HEK293 (cell line): ENCODE results near the gene GCSAM.

Experiments used
- CTCF ChIA-PET: fragments of 350-600 bp; formaldehyde crosslinking; extraction: SDS; loops from one replicate; lab custom pipeline; 2021; ENCODE audit warnings: antibody characterized with exemption; lab: Yijun Ruan, JAX
- POLR2A ChIA-PET: fragments of 300-600 bp; formaldehyde crosslinking; extraction: SDS; loops from one replicate; lab custom pipeline; 2020; ENCODE audit warnings: antibody characterized with exemption, inconsistent platforms; lab: Yijun Ruan, JAX
- H3K27ac ChIP-seq: fragments of 200-500 bp; sonication (Bioruptor generic); 2 replicates; pipeline ENCODE4 v1.5.1; 2014; ENCODE audit warnings: low read depth, low read length, control low read depth, inconsistent platforms; ENCODE audit errors: extremely low read depth
- H3K36me3 ChIP-seq, 2 experiments: fragments of 200-500 bp in 1 of 2; sonication (Bioruptor generic) in 1 of 2; 1 replicate in 1 of 2; 2 replicates in 1 of 2; pipeline ENCODE4 v1.5.1; 2014 to 2017; ENCODE audit warnings: inconsistent platforms in 2 of 2, low read length in 2 of 2; ENCODE audit not compliant: control insufficient read depth in 2 of 2, insufficient read depth in 1 of 2
- H3K4me1 ChIP-seq: fragments of 200-500 bp; sonication (Bioruptor generic); 2 replicates; pipeline ENCODE4 v1.5.1; 2014; ENCODE audit warnings: mild to moderate bottlenecking, low read length, inconsistent platforms; ENCODE audit not compliant: control insufficient read depth, insufficient read depth
- H3K4me3 ChIP-seq: 2 replicates; pipeline ENCODE4 v1.5.1; 2011; ENCODE audit warnings: low read depth, mild to moderate bottlenecking, control low read depth, low read length, moderate library complexity
- H3K9me3 ChIP-seq: fragments of 200-500 bp; sonication (Bioruptor generic); 2 replicates; pipeline ENCODE4 v1.5.1; 2014; ENCODE audit warnings: low read depth, low read length, inconsistent platforms; ENCODE audit not compliant: control insufficient read depth, insufficient read depth
- EGR2 ChIP-seq: fragments of 450-650 bp; formaldehyde crosslinking; IDR thresholded peaks from 2 replicates; pipeline ENCODE4 v1.5.1; 2016; ENCODE audit warnings: low read depth, missing biosample characterization, missing genetic modification characterization
- HOXA7 ChIP-seq: sonication (generic); formaldehyde crosslinking; IDR thresholded peaks from 2 replicates; pipeline ENCODE4 v1.8.1; 2022; ENCODE audit warnings: missing genetic modification reagents, borderline replicate concordance
- KLF1 ChIP-seq: fragments of 450-650 bp; formaldehyde crosslinking; IDR thresholded peaks from 2 replicates; pipeline ENCODE4 v1.5.1; 2016; ENCODE audit warnings: missing biosample characterization, missing genetic modification characterization
- KLF10 ChIP-seq: fragments of 450-650 bp; IDR thresholded peaks from 2 replicates; pipeline ENCODE4 v1.5.1; 2018; ENCODE audit warnings: missing biosample characterization, mild to moderate bottlenecking, missing genetic modification characterization
- KLF8 ChIP-seq: fragments of 450-650 bp; formaldehyde crosslinking; IDR thresholded peaks from 2 replicates; pipeline ENCODE4 v1.5.1; 2016; ENCODE audit warnings: missing biosample characterization, missing genetic modification characterization
- OSR2 ChIP-seq: fragments of 450-650 bp; formaldehyde crosslinking; IDR thresholded peaks from 2 replicates; pipeline ENCODE4 v1.5.1; 2016; ENCODE audit warnings: missing biosample characterization, missing genetic modification characterization
- ZBTB17 ChIP-seq: fragments of 450-650 bp; formaldehyde crosslinking; IDR thresholded peaks from 2 replicates; pipeline ENCODE4 v1.5.1; 2016; ENCODE audit warnings: missing biosample characterization, missing genetic modification characterization
- ZBTB48 ChIP-seq: fragments of 450-650 bp; formaldehyde crosslinking; IDR thresholded peaks from 2 replicates; pipeline ENCODE4 v1.5.1; 2016; ENCODE audit warnings: missing biosample characterization, missing genetic modification characterization
- ZNF121 ChIP-seq: fragments of 450-650 bp; formaldehyde crosslinking; IDR thresholded peaks from 2 replicates; pipeline ENCODE4 v1.5.1; 2016; ENCODE audit warnings: missing biosample characterization, missing genetic modification characterization
- ZNF133 ChIP-seq: fragments of 450-650 bp; formaldehyde crosslinking; IDR thresholded peaks from 2 replicates; pipeline ENCODE4 v1.5.1; 2016; ENCODE audit warnings: missing biosample characterization, missing genetic modification characterization
- ZNF155 ChIP-seq: fragments of 450-650 bp; formaldehyde crosslinking; IDR thresholded peaks from 2 replicates; pipeline ENCODE4 v1.5.1; 2016; ENCODE audit warnings: missing biosample characterization, missing genetic modification characterization
- ZNF202 ChIP-seq: fragments of 450-650 bp; formaldehyde crosslinking; IDR thresholded peaks from 2 replicates; pipeline ENCODE4 v1.5.1; 2016; ENCODE audit warnings: missing biosample characterization, missing genetic modification characterization, borderline replicate concordance
- ZNF223 ChIP-seq: fragments of 450-650 bp; formaldehyde crosslinking; IDR thresholded peaks from 2 replicates; pipeline ENCODE4 v1.5.1; 2016; ENCODE audit warnings: missing biosample characterization, missing genetic modification characterization
- ZNF248 ChIP-seq: fragments of 450-650 bp; formaldehyde crosslinking; IDR thresholded peaks from 2 replicates; pipeline ENCODE4 v1.5.1; 2017; ENCODE audit warnings: missing biosample characterization, missing genetic modification characterization
- ZNF311 ChIP-seq: fragments of 450-650 bp; formaldehyde crosslinking; IDR thresholded peaks from 2 replicates; pipeline ENCODE4 v1.5.1; 2017; ENCODE audit warnings: missing biosample characterization, missing genetic modification characterization, borderline replicate concordance
- ZNF341 ChIP-seq: fragments of 450-650 bp; formaldehyde crosslinking; IDR thresholded peaks from 2 replicates; pipeline ENCODE4; 2016; ENCODE audit warnings: low read depth, missing biosample characterization, missing genetic modification characterization
- ZNF473 ChIP-seq: fragments of 450-650 bp; formaldehyde crosslinking; IDR thresholded peaks from 2 replicates; pipeline ENCODE4 v1.5.1; 2017; ENCODE audit warnings: missing biosample characterization, missing genetic modification characterization
- ZNF529 ChIP-seq: fragments of 450-650 bp; formaldehyde crosslinking; IDR thresholded peaks from 2 replicates; pipeline ENCODE4 v1.5.1; 2017; ENCODE audit warnings: missing genetic modification characterization, missing biosample characterization; ENCODE audit not compliant: insufficient replicate concordance
- ZNF548 ChIP-seq: fragments of 450-650 bp; formaldehyde crosslinking; IDR thresholded peaks from 2 replicates; pipeline ENCODE4 v1.5.1; 2016; ENCODE audit warnings: missing biosample characterization, missing genetic modification characterization
- ZNF560 ChIP-seq: fragments of 450-650 bp; formaldehyde crosslinking; IDR thresholded peaks from 2 replicates; pipeline ENCODE4 v1.5.1; 2017; ENCODE audit warnings: missing biosample characterization, missing genetic modification characterization, borderline replicate concordance
- ZNF571 ChIP-seq: fragments of 450-650 bp; formaldehyde crosslinking; IDR thresholded peaks from 2 replicates; pipeline ENCODE4 v1.5.0; 2017; ENCODE audit warnings: missing biosample characterization, missing genetic modification characterization
- ZNF596 ChIP-seq: fragments of 450-650 bp; IDR thresholded peaks from 2 replicates; pipeline ENCODE4 v1.5.0; 2018; ENCODE audit warnings: missing biosample characterization, mild to moderate bottlenecking, missing genetic modification characterization, moderate library complexity
- ZNF623 ChIP-seq: fragments of 450-650 bp; formaldehyde crosslinking; IDR thresholded peaks from 2 replicates; pipeline ENCODE4 v1.5.1; 2016; ENCODE audit warnings: missing biosample characterization, missing genetic modification characterization
- ZNF629 ChIP-seq: fragments of 450-650 bp; formaldehyde crosslinking; IDR thresholded peaks from 2 replicates; pipeline ENCODE4 v1.5.1; 2017; ENCODE audit warnings: missing biosample characterization, missing genetic modification characterization
- ZNF707 ChIP-seq: fragments of 450-650 bp; formaldehyde crosslinking; IDR thresholded peaks from 2 replicates; pipeline ENCODE4 v1.5.1; 2016; ENCODE audit warnings: missing biosample characterization, missing genetic modification characterization
- ZSCAN30 ChIP-seq: fragments of 450-650 bp; IDR thresholded peaks from 2 replicates; pipeline ENCODE4 v1.5.1; 2018; ENCODE audit warnings: missing biosample characterization, mild to moderate bottlenecking, missing genetic modification characterization, moderate library complexity
- ZXDB ChIP-seq: fragments of 450-650 bp; formaldehyde crosslinking; IDR thresholded peaks from 2 replicates; pipeline ENCODE4 v1.5.1; 2016; ENCODE audit warnings: missing biosample characterization, missing genetic modification characterization
- TF ChIP-seq, protein P1 (sequence below): fragments of 450-650 bp; formaldehyde crosslinking; IDR thresholded peaks from 2 replicates; pipeline ENCODE4 v1.5.1; 2016; ENCODE audit warnings: missing biosample characterization, missing genetic modification characterization, borderline replicate concordance
- TF ChIP-seq, protein P2 (sequence below): fragments of 450-650 bp; formaldehyde crosslinking; IDR thresholded peaks from 2 replicates; pipeline ENCODE4 v1.5.0; 2017; ENCODE audit warnings: missing biosample characterization, missing genetic modification characterization, borderline replicate concordance
- TF ChIP-seq, protein P3 (sequence below): fragments of 450-650 bp; formaldehyde crosslinking; IDR thresholded peaks from 2 replicates; pipeline ENCODE4 v1.5.1; 2016; ENCODE audit warnings: missing biosample characterization, missing genetic modification characterization

The GCSAM gene

DNA sequence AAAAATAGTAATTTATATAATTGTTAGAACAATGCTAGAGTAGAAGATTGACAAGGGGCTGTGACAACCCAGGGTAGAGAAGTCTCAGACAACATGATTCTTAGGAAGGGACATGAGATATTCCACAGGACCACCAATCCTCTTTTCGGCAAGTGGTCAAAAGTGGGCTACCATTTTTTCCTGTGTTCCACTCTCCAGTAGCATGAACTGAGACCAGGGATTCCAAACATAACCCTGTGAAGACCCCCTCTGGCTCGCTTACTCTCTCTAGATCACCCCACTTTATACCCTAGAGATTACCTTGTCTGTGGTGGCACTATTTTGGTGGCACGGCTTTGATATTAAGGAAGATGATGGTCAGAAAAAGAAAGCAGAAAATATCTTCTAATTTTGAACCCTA, 960 bp downstream of the GCSAM start:
- peaks cover 0 to 15% of the 10 kb centered on the region in 2 experiments; a peak in 1 of 3 replicates for H3K36me3 ChIP-seq
- TF ChIP-seq, protein P1, sequence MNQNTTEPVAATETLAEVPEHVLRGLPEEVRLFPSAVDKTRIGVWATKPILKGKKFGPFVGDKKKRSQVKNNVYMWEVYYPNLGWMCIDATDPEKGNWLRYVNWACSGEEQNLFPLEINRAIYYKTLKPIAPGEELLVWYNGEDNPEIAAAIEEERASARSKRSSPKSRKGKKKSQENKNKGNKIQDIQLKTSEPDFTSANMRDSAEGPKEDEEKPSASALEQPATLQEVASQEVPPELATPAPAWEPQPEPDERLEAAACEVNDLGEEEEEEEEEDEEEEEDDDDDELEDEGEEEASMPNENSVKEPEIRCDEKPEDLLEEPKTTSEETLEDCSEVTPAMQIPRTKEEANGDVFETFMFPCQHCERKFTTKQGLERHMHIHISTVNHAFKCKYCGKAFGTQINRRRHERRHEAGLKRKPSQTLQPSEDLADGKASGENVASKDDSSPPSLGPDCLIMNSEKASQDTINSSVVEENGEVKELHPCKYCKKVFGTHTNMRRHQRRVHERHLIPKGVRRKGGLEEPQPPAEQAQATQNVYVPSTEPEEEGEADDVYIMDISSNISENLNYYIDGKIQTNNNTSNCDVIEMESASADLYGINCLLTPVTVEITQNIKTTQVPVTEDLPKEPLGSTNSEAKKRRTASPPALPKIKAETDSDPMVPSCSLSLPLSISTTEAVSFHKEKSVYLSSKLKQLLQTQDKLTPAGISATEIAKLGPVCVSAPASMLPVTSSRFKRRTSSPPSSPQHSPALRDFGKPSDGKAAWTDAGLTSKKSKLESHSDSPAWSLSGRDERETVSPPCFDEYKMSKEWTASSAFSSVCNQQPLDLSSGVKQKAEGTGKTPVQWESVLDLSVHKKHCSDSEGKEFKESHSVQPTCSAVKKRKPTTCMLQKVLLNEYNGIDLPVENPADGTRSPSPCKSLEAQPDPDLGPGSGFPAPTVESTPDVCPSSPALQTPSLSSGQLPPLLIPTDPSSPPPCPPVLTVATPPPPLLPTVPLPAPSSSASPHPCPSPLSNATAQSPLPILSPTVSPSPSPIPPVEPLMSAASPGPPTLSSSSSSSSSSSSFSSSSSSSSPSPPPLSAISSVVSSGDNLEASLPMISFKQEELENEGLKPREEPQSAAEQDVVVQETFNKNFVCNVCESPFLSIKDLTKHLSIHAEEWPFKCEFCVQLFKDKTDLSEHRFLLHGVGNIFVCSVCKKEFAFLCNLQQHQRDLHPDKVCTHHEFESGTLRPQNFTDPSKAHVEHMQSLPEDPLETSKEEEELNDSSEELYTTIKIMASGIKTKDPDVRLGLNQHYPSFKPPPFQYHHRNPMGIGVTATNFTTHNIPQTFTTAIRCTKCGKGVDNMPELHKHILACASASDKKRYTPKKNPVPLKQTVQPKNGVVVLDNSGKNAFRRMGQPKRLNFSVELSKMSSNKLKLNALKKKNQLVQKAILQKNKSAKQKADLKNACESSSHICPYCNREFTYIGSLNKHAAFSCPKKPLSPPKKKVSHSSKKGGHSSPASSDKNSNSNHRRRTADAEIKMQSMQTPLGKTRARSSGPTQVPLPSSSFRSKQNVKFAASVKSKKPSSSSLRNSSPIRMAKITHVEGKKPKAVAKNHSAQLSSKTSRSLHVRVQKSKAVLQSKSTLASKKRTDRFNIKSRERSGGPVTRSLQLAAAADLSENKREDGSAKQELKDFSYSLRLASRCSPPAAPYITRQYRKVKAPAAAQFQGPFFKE (tag by site-specific recombination): no peak
- TF ChIP-seq ZNF623 (tag by site-specific recombination) (no peak), ZBTB48 (tag by site-specific recombination) (no peak), ZNF155 (no peak), ZNF548 (tag by site-specific recombination) (no peak), KLF10 (no peak), ZSCAN30 (tag by site-specific recombination) (no peak), ZNF341 (no peak), ZXDB (tag by site-specific recombination) (no peak), EGR2 (tag by site-specific recombination) (no peak), ZNF121 (tag by site-specific recombination) (no peak), ZNF473 (tag by site-specific recombination) (no peak), KLF8 (no peak), ZNF202 (no peak)
- TF ChIP-seq, protein P2, sequence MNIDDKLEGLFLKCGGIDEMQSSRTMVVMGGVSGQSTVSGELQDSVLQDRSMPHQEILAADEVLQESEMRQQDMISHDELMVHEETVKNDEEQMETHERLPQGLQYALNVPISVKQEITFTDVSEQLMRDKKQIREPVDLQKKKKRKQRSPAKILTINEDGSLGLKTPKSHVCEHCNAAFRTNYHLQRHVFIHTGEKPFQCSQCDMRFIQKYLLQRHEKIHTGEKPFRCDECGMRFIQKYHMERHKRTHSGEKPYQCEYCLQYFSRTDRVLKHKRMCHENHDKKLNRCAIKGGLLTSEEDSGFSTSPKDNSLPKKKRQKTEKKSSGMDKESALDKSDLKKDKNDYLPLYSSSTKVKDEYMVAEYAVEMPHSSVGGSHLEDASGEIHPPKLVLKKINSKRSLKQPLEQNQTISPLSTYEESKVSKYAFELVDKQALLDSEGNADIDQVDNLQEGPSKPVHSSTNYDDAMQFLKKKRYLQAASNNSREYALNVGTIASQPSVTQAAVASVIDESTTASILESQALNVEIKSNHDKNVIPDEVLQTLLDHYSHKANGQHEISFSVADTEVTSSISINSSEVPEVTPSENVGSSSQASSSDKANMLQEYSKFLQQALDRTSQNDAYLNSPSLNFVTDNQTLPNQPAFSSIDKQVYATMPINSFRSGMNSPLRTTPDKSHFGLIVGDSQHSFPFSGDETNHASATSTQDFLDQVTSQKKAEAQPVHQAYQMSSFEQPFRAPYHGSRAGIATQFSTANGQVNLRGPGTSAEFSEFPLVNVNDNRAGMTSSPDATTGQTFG (tag by site-specific recombination): no peak
- TF ChIP-seq, all 188 proteins: peak for 0
- ChIA-PET CTCF (interaction anchor here (0.6 kb wide), 1 partner anchor 451 kb away, joined by 3 read pairs; no protein-coding TSS in a partner anchor), POLR2A (no interaction called here)
- Histone ChIP-seq H3K9me3 (no peaks in the 10 kb centered on the region), H3K4me3 (no peak overlapping the region), H3K27ac (no peak overlapping the region), H3K4me1 (peaks cover 12% of the 10 kb centered on the region; the same call in 1 of the 2 replicates)

DNA sequence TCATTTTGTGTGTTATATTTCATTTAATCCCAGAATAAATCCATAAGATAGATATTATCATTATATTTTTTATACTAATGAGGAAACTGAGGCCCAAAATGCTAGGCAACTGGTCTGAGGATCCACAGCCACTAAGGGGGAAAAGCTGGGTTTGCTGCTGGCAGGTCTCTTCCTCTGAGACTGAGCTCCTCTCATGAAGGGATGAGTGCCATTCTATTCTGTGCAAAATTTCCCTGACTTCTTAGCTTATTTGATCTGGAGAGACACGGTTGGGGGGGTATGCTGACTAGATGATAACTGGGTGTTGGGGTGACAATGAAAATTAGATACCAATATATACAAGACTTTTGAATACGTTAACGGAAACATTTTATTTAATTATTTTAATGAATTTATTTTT, 1.9 kb downstream of the GCSAM start:
- Histone ChIP-seq H3K36me3 (peaks cover 0 to 15% of the 10 kb centered on the region in 2 experiments; a peak in 1 of 3 replicates), H3K9me3 (no peaks in the 10 kb centered on the region), H3K4me3 (no peak overlapping the region), H3K27ac (no peak overlapping the region), H3K4me1 (peaks cover 15% of the 10 kb centered on the region; the same call in 1 of the 2 replicates)
- POLR2A ChIA-PET: no interaction called here
- CTCF ChIA-PET: interaction anchor here (0.6 to 0.9 kb wide), 2 partner anchors 19 to 93 kb away, joined by 3 to 4 read pairs; no protein-coding TSS in a partner anchor
- TF ChIP-seq EGR2 (tag by site-specific recombination) (no peak), ZNF596 (no peak), ZNF311 (no peak), OSR2 (tag by site-specific recombination) (no peak), ZNF223 (tag by site-specific recombination) (no peak), ZNF571 (tag by site-specific recombination) (no peak), ZNF560 (tag by site-specific recombination) (no peak), ZNF529 (no peak), ZNF248 (tag by site-specific recombination) (no peak), ZNF133 (tag by site-specific recombination) (no peak), KLF1 (no peak), ZNF629 (tag by site-specific recombination) (no peak), HOXA7 (CRISPR knock-in tag) (no peak), ZNF707 (tag by site-specific recombination) (no peak), ZNF121 (tag by site-specific recombination) (no peak), ZBTB17 (tag by site-specific recombination) (no peak)
- TF ChIP-seq, protein P3, sequence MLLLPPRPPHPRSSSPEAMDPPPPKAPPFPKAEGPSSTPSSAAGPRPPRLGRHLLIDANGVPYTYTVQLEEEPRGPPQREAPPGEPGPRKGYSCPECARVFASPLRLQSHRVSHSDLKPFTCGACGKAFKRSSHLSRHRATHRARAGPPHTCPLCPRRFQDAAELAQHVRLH (tag by site-specific recombination): no peak
